Vagina (tissue), 2 donors: Measurements from ENCODE around the gene UCK1.

Source experiments
- POLR2A ChIP-seq, 2 donors: fragments of 450-650 bp; IDR thresholded peaks; one replicate each; pipeline ENCODE4 v1.6.1; 2017; ENCODE audit warnings: antibody characterized with exemption in 2 of 2, mild to moderate bottlenecking in 2 of 2, moderate library complexity in 2 of 2
- POLR2AphosphoS5 ChIP-seq, 2 donors: sonication (generic); formaldehyde crosslinking; IDR thresholded peaks; one replicate each; pipeline ENCODE4 v1.9.0; 2017; ENCODE audit warnings: antibody characterized with exemption in 2 of 2, mild to moderate bottlenecking in 2 of 2, low read depth in 1 of 2; ENCODE audit not compliant: insufficient read depth in 1 of 2
- TF ChIP-seq, protein P1 (sequence below), 3 experiments: fragments of 450-650 bp in 2 of 3; fragments of 200-600 bp in 1 of 3; sonication (generic) in 1 of 3; IDR thresholded peaks; one replicate each; pipeline ENCODE4 v1.5.1; 2017 to 2019; ENCODE audit warnings: antibody characterized with exemption in 3 of 3, mild to moderate bottlenecking in 2 of 3, moderate library complexity in 2 of 3

DNA sequence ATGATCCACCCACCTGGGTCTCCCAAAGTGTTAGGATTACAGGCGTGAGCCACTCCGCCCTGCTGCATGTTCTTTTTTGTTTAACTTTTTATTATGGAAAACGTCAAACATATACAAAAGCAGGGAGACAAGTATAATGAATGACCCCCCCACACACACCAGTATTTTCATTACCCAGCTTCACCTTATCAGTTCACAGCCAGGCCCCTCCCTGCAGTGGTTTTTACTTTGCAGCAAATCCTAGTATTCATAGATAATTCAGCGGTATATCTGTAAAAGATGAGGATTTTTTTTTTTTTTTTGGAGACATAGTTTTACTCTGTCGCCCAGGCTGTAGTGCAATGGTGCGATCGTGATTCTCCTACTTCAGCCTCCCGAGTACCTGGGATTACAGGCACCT is 26.1 kb downstream of the UCK1 start:
- TF ChIP-seq, protein P1, sequence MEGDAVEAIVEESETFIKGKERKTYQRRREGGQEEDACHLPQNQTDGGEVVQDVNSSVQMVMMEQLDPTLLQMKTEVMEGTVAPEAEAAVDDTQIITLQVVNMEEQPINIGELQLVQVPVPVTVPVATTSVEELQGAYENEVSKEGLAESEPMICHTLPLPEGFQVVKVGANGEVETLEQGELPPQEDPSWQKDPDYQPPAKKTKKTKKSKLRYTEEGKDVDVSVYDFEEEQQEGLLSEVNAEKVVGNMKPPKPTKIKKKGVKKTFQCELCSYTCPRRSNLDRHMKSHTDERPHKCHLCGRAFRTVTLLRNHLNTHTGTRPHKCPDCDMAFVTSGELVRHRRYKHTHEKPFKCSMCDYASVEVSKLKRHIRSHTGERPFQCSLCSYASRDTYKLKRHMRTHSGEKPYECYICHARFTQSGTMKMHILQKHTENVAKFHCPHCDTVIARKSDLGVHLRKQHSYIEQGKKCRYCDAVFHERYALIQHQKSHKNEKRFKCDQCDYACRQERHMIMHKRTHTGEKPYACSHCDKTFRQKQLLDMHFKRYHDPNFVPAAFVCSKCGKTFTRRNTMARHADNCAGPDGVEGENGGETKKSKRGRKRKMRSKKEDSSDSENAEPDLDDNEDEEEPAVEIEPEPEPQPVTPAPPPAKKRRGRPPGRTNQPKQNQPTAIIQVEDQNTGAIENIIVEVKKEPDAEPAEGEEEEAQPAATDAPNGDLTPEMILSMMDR (IDR thresholded peaks at IDR 0.05), result no peak
- TF ChIP-seq POLR2AphosphoS5 (IDR thresholded peaks at IDR 0.05; ENCODE audit: insufficient read depth in 1 of 2, low read depth in 1 of 2) (no peak), POLR2A (IDR thresholded peaks at IDR 0.05) (no peak)
